Activated CD8-positive, alpha-beta memory T cell treated with anti-CD3 and anti-CD28 coated beads for 1 hour (primary cell): ENCODE data around the gene CNGA2.

ENCODE experiments used
- DNase-seq, 2 donors: peaks; one replicate each; pipeline ENCODE4 v3.0.0-alpha.2; 2020; ENCODE audit warnings: low read depth in 1 of 2; ENCODE audit errors: extremely low read depth in 1 of 2

The CNGA2 gene

DNA sequence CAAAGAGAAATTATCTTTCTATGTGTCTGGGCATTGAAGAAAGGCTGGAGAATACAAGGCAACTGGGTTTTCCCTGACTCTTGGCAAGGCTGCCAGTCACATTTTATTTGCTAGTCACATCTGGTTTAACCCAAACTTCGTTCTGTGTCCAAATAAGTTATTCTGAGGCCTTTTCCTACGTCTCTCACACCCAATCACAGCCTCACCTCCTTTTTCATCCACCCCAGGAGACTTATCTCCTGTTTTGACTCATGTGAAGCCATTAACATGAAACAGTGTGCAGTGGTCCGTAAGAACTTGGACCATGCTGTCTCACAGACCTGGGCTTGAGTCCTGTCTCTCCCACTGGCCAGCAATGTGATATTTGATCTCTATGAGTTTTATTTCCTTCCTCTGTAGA is 59.3 kb downstream of the CNGA2 start:
- DNase-seq = no peak
